H1 (cell line): ENCODE measurements around the gene PLEKHG3.

Experiments used
- ASH2L ChIP-seq: fragments of 200-600, 300-600 bp; sonication (generic); IDR thresholded peaks from one replicate; pipeline ENCODE4 v1.7.1; 2017; ENCODE audit warnings: low read length
- ATF3 ChIP-seq: IDR thresholded peaks from 2 replicates; pipeline ENCODE4 v1.6.1; 2011; ENCODE audit warnings: low read depth, mild to moderate bottlenecking, low read length; ENCODE audit not compliant: insufficient read depth
- EP300 ChIP-seq, 2 experiments: IDR thresholded peaks; 1 replicate in 1 of 2; 2 replicates in 1 of 2; pipeline ENCODE4 v1.6.1; 2011 to 2012; ENCODE audit warnings: low read depth in 2 of 2, low read length in 2 of 2, mild to moderate bottlenecking in 2 of 2, borderline replicate concordance in 1 of 2, inconsistent platforms in 1 of 2, moderate library complexity in 1 of 2
- EZH2 ChIP-seq: fragments of 200-600 bp; sonication (generic); IDR thresholded peaks from 2 replicates; pipeline ENCODE4 v1.7.1; 2012; ENCODE audit warnings: low read depth, mild to moderate bottlenecking, moderate library complexity, low read length, inconsistent platforms; ENCODE audit not compliant: severe bottlenecking
- GABPA ChIP-seq: IDR thresholded peaks from 2 replicates; pipeline ENCODE4 v1.6.1; 2011; ENCODE audit warnings: mild to moderate bottlenecking, low read length, moderate library complexity, borderline replicate concordance; ENCODE audit not compliant: insufficient read depth
- POLR2AphosphoS5 ChIP-seq: IDR thresholded peaks from 2 replicates; pipeline ENCODE4 v1.6.1; 2011; ENCODE audit warnings: low read depth, low read length
- SP2 ChIP-seq: IDR thresholded peaks from 2 replicates; pipeline ENCODE4 v1.6.1; 2012; ENCODE audit warnings: mild to moderate bottlenecking, low read length, inconsistent platforms
- TAF7 ChIP-seq: optimal IDR thresholded peaks from 2 replicates; pipeline ENCODE3; 2011; ENCODE audit warnings: low read depth, mild to moderate bottlenecking, inconsistent platforms, low read length, moderate library complexity, borderline replicate concordance
- TCF12 ChIP-seq: IDR thresholded peaks from 2 replicates; pipeline ENCODE4 v1.6.1; 2011; ENCODE audit warnings: low read depth, mild to moderate bottlenecking, low read length
- TF ChIP-seq, protein P1 (sequence below), 3 experiments: IDR thresholded peaks; 1 replicate in 2 of 3; 2 replicates in 1 of 3; pipeline versions ENCODE4 v1.5.1 to v1.6.1; 2011; ENCODE audit warnings: low read length in 3 of 3, mild to moderate bottlenecking in 3 of 3, inconsistent platforms in 2 of 3, low read depth in 1 of 3, moderate library complexity in 1 of 3; ENCODE audit not compliant: insufficient read depth in 1 of 3; ENCODE audit errors: control extremely low read depth in 1 of 3
- TF ChIP-seq, protein P2 (sequence below): IDR thresholded peaks from 2 replicates; pipeline ENCODE4 v1.6.1; 2012; ENCODE audit warnings: low read length, inconsistent platforms

DNA sequence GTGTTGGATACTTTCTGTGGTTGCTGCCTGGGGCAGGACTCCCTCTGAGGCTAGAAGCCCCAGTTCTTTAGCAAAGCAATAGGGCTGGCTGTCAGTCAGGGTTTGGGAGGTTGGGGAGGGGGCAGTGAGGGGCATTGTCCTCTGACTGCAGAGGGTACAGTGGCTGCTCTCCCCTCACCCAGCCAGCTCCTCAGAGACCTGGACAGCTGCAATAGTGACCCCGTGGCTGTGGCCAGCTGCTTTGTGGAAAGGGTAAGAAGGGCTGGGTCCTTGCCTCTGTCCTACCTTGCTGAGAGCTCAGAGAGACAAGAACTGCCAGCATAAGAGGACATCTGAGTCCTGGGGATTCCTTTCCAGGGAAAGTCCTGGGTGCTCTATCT, 25.8 kb downstream of the PLEKHG3 start:
- TF ChIP-seq, protein P1, sequence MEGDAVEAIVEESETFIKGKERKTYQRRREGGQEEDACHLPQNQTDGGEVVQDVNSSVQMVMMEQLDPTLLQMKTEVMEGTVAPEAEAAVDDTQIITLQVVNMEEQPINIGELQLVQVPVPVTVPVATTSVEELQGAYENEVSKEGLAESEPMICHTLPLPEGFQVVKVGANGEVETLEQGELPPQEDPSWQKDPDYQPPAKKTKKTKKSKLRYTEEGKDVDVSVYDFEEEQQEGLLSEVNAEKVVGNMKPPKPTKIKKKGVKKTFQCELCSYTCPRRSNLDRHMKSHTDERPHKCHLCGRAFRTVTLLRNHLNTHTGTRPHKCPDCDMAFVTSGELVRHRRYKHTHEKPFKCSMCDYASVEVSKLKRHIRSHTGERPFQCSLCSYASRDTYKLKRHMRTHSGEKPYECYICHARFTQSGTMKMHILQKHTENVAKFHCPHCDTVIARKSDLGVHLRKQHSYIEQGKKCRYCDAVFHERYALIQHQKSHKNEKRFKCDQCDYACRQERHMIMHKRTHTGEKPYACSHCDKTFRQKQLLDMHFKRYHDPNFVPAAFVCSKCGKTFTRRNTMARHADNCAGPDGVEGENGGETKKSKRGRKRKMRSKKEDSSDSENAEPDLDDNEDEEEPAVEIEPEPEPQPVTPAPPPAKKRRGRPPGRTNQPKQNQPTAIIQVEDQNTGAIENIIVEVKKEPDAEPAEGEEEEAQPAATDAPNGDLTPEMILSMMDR (IDR thresholded peaks at IDR 0.05; ENCODE audit: control extremely low read depth in 1 of 3, insufficient read depth in 1 of 3, low read depth in 1 of 3, low read length in 3 of 3), result no peak
- TF ChIP-seq POLR2AphosphoS5 (no peak), GABPA (no peak), EZH2 (no peak), ATF3 (no peak), ASH2L (no peak), EP300 (IDR thresholded peaks at IDR 0.05; ENCODE audit: borderline replicate concordance in 1 of 2, low read depth in 2 of 2, low read length in 2 of 2) (no peak), SP2 (no peak), TCF12 (no peak), TAF7 (no peak)
- TF ChIP-seq, protein P2, sequence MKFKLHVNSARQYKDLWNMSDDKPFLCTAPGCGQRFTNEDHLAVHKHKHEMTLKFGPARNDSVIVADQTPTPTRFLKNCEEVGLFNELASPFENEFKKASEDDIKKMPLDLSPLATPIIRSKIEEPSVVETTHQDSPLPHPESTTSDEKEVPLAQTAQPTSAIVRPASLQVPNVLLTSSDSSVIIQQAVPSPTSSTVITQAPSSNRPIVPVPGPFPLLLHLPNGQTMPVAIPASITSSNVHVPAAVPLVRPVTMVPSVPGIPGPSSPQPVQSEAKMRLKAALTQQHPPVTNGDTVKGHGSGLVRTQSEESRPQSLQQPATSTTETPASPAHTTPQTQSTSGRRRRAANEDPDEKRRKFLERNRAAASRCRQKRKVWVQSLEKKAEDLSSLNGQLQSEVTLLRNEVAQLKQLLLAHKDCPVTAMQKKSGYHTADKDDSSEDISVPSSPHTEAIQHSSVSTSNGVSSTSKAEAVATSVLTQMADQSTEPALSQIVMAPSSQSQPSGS, result no peak
